Inflammatory macrophage treated with lipopolysaccharide for 1 hour (primary cell): ENCODE data around the gene MAP7D1.

Experiments used
- DNase-seq, 2 donors: peaks; one replicate each; pipeline ENCODE4 v3.0.0-alpha.2; 2020 to 2022

Gene MAP7D1

DNA sequence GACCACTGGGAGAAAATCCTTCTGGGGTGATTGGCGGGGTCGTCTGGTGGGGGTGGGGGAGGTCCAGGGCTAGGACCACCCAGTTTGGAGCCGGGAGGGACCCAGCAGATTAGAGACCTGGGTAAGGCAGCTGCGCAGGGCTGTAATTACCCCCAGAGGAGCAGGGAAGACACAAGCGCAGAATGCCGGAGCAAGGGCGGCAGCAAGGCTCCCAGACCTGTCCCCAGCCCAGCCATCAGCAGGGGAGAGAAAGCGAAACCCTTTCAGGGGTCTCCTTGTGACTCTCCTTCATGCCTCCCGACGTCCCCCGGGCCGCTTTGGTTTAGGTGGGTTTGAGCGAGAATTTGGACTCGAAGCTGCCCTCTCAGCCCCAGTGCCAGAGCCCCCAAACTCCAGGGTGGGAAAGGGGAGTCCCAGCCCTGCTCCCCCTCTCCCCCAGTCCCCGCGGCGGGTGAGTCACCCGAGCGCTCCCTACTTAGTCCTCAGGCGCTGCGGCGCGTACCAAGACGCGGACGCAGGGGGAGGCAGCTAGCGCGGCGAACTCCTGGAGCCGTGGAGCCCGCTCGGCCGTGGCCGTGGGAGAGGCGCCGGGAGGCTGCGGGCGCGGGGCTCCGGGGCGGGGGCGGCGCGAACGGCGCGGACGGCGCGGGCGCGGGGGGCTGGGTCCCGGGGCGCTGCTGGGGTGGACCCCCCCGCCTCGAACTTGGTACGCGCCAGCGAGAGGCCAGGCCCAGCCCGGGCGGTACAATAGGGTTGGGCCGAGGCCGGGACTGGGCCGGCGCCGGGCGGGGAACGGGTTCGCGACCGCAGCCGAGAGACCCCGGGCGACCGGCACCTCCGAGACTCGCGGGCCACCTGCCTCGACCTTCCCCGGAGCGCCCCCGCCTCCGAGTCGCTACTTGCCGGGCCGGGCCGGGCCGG lies at the start of gene MAP7D1:
TSS of gene MAP7D1 (plus strand) at position 753 of the 921 bp plus-strand sequence. CDS start 258 bp downstream, outside the sequence.
- DNase-seq: peak; percentile 72 to 79

DNA sequence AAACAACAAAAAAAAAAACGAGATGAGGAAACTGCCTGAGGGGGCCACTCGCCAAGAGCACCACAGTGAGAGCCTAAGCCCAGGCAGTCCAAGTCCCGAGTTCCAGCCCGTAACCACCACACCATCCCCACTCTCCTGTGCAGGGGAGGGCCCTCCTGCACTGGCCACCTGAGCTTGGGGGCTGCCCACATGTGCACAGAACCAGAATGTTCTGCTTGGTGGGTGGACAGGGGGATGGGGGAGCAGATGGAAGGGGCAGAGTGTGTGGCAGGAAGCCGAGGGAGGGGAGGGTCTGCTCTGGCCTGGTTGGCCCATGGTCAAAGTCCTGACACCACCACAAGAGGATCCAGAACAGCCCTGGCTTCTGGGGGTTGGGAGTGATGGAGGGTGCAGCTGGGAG lies 49.7 kb upstream of the MAP7D1 start:
- no peak for DNase-seq

DNA sequence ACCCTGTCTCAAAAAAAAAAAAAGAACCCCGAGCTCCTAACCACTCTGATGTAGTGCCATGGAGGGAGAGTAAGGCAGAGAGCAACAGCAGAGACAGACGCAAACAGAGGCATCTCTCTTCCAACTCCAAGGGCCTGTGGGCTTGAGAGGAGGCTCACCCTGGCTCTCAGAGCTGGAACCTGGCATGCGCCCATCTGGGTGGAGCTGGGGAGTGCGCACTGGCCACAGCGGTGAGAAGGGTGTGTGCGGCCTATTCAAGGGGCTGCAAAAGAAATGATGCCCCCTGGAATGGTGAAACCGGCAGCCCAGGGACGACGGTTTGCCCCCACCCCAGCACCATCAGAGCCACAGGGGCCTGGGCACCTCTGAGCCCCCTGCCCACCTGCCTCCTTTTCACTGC lies 48.6 kb upstream of the MAP7D1 start:
- DNase-seq: no peak

DNA sequence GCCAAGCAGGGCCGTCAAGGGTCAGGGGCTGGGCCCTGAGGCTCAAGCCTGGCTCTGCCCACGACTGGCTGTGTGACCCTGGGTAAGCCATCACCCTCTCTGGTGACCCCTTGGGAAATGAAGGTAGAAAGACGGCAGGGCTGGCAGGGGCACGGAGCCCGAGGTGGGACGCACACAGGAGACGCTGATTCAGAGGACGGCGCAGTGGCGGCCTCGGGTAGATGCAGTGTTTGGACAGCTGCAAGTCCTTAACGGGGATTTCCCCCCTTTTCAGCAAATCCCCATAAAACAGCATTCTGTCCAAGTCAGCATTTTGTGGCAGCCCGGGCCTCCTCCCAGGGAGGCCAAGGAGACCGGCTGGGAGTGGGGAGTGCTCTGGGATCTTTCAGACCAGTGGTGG lies 47.6 kb upstream of the MAP7D1 start:
- no peak for DNase-seq

DNA sequence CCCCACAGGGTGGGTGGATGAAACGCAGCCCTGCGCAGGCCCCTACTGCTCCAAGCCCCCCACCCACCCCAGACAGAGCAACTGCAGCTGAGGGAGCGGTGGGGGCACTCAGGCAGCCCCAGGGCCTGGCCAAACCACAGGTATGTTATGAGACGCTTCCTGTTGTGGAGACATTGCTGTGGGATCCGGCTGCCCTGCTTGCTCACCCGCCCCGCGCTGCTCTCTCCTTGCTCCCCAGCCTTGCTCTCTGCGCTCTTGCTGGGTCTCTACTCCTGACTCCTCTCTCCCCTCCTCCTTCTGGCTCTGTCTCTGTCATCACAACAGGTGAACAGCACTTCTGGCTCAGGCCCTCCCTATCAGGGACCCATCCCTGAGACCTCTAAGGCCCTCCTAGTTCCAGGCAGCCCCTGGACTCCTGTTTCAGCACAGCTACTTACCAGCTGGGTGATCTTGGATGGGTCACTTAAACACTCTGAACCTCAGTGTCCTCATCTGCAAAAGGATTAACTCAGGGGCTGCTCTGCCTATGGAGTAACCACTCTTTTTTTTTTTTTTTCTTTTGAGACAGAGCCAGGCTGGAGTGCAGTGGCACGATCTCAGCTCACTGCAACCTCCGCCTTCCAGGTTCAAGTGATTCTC lies 46.8 kb upstream of the MAP7D1 start:
- DNase-seq: no peak

DNA sequence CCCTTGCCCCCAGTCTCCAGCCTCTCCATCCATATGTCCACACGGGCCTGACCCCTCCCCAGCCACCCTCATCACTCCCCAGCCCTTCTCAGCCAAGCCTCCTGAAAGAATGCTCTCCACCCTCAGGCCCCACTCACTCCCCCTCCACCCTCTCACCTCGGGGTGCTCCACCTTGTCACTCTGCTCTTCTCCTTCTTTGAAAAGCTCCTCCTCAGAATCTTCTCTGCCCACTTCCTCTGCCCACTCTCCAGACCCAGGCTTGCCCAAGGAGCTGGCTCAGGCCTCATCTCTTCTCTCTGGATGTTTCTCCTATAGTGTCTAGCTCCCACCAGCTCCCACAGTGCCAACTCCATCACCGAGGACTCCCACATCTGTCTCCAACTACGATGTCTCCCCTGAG lies 44.8 kb upstream of the MAP7D1 start:
- DNase-seq: no peak

DNA sequence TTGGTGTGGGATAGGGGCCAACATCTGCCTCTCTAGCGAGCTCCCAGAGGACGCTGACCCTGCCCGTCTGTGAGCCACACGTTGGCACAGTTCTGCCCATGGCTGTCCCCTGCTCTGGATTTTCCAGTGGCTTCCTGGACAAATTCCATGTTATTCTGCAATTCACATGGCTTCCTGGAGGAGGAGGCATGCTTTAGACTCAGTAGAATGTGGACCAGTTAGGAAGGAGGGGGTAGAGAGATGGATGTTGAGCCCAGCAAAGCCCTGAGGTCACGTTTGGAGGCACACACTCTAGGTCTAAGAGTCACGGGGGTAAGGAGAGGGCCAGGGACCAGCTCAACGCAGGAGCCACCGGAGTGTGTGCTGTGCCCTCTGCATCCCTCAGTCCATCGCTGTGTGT lies 43.1 kb upstream of the MAP7D1 start:
- no peak for DNase-seq

DNA sequence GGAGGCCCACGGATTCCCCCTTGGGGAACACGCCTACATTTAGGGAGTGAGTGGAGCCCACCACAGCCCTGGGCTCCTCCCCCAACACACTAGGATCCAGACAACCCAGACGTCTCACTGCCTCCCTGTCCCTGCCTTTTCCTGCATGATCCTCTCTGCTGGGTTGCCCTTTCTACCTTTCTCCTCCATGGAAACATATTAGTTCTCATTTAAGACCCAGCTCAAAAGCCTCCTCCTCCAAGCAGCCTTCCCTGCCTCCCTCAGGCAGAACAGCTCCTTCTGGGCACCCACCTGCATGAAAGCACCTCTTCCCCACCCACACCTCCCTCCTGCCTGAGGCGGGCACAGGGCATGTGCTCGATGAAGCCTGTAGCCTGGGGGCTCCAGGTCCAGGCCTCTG lies 41.6 kb upstream of the MAP7D1 start:
- DNase-seq: no peak

DNA sequence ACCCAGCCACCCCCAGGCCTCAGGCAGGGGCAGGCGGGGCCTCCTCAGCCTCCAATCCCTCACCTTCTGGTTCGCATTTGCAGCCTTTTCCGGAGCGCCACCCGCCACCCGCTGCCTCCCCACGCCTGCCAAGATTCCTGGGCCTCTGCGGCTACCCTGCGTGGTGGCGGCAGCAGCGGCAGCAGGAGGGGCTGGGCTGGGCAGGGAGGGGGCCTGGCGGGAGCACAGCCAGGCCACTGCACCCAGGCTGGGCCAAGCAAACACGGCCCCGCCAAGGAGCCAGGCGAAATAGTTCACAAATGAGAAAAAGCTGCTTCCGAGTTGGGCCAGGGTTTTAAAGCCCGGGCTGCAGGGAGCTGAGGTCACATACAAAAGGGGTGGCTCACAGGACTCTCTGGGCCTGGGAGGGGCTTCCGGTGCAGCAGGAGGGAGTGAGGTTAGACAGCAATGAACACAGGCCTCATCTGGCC lies 40.7 kb upstream of the MAP7D1 start:
- no peak for DNase-seq

DNA sequence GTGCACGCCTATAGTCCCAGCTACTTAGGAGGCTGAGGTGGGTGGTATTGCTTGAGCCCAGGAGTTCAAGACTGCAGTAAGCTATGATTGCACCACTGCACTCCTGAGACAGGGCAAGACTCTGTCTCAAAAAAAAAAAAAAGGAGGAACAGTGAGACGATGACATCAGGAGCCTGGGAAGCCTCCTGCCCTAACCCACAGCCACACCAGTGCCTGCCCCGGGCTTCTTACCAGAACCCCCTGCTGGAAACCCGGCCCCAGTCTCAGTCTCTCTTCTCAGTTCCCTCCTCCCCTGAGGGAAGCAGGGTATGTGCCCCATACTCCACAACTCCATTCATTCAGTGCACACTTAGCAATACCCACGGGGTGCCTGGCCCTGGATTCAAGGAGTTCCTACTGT lies 40.0 kb upstream of the MAP7D1 start:
- peak; percentile 55 to 76 for DNase-seq

DNA sequence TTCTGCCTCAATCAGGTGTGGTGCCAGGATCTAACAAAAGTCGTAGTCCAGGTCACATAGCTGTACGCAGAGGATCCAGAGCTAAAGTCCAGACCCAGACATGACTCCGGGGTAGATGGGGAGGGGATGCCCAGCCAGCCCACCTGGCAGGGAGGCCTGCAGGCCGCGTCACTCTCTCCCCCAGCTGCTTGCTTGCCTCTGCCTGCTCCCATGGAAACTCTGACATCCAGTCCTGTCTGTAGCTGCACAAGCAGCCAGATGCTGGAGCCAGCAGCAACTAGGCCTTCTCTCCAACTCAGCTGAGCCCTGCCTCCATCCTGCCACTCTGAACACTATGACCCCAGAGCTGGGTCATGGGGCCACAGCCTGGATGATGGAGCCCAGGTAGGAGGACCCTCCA lies 39.1 kb upstream of the MAP7D1 start:
- DNase-seq: no peak

DNA sequence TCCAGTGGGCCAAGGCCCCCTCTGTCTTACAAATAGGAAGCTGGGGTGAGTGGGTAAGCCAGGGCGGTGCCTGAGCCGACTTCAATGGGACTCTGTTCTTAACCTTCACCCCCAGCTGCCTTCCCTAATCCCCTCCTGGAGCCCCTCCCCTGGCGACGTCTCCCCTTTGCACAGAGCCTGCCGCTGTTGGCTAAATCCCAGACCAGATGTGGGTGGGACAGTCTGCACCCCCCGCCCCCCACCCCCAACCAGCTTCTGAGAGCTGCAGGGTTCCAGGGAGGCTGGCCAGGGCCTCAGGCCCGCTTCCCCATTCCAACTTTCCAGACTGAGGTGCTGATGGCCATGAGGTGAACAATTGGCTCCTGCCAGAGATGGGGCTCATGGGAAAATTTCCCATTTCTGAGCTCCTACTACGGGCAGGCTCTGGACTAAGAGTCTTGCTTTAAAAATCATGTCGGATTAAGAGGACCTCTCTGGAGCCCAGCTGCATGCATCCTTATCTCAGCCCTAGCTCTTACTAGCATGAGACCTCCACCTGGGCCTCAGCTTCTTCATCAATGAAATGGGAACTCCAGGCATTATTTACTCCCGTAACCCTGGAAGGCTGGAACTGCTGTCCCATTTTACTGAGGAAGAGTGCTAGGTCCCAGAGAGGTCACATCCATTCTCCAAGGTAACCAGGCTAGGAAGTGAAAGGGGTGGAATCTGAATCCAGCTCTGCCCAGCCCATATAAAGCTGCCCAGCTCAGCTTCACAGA lies 37.3 kb upstream of the MAP7D1 start:
- DNase-seq: no peak

DNA sequence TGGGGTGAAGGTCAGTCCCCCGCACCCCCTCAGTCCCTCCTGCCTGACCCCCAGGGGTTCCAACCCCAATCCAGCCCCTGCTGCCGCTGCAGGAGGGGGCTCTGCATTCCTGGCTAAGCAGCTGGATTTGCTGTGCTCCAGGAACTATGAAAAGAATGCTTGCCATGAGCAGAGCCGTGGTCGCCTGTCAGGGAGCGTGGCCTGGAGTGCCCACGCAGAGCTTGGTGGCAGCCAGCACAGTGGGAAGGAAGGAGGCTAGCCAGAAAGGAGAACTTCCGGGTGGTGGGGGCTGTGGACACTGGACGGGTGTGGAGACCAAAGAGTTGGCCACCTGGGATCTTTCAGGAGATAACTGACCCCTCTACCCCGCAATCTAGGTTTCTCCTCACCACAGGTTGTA lies 36.5 kb upstream of the MAP7D1 start:
- DNase-seq: peak; percentile 56 to 69

DNA sequence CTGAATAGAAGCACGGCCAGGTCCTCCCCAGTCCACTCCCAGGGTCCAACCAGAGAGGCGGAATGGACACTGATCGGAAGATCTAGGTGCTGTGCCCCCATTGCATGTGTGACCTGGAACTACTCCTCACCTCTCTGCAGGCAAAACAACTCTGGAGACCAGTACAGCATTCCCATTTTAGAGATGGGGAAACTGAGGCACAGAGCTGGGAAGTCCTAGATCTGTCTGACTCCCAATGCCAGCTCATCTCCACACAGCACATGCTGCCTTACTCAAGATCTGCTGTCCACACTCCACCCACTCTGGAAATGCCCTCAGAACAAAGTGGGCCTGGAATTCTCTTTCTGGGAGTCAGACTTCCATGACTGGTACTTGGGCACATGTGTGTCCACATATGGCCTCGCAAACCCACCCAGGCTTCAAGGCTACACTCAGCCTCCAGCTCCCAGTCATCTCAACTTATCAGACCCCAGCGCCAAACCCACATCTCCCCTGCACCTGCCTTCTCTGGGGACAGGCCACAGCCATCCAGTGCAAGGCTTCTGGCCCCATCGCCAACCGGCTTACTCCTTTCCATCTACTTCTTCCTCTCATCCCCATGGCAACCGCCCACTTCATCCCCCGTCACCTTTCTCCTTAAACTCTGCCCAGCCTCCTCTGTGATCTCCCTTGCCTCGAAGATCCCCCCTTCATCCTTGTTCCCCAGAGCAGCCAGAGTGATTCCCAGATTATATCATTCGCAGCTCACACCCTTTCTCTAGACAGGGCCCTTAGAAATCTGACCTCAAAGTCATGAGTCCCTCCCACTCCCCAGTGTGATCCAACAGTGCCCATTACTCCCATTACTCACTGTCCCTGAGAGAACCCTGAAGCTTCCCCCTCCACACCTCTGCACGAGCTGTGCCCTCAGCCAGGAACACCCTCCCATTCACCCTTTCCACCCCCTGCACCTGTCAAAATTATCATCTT lies 33.6 kb upstream of the MAP7D1 start:
- DNase-seq: peak in 1 of 2 donors; percentile 92

DNA sequence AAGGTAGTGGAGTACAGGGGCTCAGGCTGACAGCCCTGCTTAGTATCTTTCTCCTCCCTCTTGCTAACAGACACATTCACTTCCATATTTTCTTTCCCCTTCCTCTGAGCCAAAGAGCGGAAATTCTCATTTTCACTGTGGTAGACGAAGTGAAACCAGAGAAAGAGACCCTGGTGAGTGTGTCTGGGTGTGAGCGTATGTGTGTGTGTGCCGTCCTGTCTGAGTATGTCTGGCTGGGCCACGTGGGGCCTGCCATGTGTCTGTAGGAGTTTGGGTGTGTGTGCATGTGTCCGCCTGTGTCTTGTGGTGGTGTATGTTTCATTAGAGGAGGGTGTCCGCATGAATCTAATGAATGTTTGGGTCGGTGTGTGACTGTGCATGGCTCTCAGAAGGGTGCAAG lies 32.6 kb upstream of the MAP7D1 start:
- peak; percentile 86 for DNase-seq

DNA sequence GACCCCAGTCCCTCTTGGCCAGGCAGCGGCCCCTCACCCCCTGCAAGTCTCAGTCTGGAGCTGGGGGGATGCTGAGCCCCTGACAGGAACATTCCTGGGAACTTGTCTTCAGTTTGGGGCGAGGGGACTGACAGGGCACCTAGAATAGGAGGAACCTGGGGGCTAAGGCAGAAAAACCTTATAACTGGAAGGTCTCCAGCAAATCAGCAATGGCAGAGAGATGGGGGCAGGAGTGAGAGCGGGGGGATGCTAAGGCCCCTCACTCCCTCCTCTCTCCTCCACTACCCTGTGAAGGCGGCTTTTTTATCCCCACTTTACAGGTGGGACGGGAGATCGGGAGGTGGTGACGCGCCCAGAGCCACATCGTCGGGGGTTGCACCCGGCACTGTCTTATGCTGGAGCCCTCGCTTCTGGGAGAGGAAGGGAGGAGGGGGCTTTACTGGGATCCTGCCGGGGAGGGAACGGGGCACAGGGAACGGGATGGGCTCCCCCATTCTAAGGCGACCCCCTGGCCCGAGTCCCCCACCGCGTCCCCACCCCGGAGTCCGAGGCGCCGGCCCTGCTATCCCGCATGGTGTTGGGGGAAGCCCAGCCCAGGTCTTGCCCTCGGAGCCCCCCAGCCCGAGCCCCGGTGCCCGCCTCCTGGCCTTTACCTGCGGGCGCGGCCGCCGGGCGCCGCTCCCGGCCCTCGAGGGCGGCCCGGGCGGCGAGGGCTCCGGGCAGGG lies 31.4 kb upstream of the MAP7D1 start:
- DNase-seq: no peak

DNA sequence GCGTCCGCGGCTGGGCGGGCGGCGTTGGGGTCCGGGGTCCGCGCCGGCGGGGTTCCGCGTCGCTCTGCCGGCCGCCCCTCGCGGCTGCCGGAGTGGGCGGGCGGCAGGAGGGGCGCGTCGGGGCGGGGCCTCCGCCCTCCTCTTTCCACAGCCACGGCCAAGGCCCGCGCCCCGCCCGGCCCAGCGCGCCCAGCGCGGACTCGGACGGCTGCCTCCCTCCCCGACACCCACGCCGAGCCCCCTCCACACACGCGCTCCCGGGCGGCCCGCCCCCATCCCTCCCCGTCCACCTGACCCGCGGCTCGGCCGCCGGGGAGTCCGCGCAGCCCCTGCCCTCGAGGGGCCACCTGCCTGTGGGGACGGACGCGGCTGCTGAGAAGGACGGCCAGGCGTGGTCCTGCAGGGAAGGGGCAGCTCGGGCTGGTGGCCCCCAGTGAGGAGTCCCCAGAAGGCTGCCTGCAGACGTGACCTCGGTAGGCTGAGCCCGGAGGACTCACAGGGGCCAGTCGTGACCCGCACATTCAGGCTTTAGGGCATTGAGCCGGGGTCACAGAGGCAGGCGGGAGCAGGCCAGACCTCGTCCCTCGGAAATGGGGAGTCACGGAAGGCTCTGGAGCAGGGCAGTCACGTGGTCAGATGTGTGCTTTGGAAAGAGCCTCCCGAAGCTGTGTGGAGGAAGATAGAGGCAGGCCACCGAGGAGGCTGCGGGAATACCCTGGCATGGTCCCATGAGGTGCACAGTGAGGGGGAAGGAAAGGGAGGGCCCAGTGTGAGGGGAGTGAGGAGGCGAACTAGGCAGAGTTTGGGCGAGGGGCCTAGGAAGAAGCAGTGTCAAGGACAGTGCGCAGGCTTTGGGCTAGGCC lies 30.6 kb upstream of the MAP7D1 start, which contains the start of gene COL8A2:
TSS of gene COL8A2 (minus strand) at position 94 of the 863 bp plus-strand sequence. CDS start 24,980 bp downstream, outside the sequence.
- DNase-seq: peak in 1 of 2 donors; percentile 62

DNA sequence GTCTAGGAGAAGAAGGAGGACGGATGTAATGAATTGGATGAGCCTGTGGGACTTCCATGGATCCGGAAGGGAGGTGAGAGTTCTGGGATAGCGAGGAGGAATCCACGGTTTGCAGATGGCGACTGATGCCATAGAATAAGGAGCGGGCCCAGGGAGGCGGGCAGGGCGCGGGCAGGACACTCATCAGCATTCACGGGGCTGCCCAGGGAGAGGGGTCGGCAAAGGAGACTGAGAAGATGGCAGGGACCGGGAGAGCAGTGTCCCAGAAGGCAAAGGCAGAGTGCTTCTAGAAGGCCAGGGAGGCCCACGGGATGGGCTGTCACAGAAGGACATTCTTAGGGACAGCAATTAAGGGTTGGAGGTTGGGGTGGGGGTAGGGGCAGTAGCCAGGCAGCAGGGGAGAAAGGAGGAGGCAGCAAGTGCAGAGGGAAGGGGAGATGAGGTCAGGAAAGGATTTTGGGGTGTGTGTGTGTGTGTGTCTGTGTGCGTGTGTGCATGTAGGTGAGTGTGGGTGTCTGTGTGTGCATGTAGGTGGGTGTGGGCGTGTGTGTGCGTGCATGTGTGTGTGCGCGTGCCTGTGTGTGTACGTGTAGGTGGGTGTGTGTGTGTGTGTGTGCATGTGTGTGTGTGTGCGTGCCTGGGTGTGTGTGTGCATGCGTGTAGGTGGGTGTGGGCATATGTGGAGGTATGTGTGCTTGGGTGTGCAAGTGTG lies 29.8 kb upstream of the MAP7D1 start:
- DNase-seq: no peak

DNA sequence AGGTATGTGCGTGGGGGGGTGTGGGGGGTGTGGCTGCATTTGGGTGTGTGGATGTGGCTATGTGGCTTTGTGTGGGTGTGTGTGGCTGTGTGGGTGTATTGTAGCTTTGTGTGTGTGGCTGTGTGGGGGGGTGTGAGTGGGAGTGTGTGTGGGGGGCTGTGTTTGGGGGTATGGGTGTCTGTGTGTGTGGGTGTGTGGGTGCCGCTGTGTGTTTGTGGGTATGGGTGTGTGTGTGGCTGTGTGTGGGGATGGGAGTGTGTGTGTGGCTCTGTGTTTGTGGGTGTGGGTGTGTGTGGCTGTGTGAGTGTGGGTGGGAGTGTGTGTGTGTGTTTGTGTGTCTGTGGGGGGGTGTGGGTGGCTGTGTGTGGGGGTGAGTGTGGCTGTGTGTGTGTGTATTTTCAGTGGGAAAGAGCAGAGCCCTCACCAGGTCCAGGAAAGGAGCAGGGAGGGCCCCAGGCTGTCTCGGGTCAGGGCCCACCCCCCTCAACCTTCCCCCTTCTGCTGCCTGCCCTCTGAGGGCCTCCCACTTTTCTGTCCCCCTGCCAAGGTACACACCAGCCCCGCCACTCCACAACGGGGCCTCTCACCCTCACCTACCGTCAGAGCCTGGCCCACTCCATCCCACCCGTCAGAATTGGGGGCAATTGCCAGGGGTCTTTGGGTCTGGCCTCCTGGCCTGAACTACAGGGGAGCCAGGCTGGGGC lies 29.0 kb upstream of the MAP7D1 start:
- DNase-seq: no peak
